ENCODE measurements around the gene ABL1.

Gene ABL1

GRCh38 chr9:130870491-130871381, 35.7 kb downstream of the ABL1 start (continued):
- TF ChIP-seq ZSCAN5A (tag by site-specific recombination; IDR thresholded peaks at IDR 0.05) (no peak), KLF1 (tag by site-specific recombination; IDR thresholded peaks at IDR 0.05) (no peak), ZBTB17 (tag by site-specific recombination; IDR thresholded peaks at IDR 0.05) (no peak), ZNF777 (tag by site-specific recombination; IDR thresholded peaks at IDR 0.05; ENCODE audit: borderline replicate concordance) (no peak), ZNF184 (tag by site-specific recombination; IDR thresholded peaks at IDR 0.05) (no peak)
- TF ChIP-seq, protein P1, sequence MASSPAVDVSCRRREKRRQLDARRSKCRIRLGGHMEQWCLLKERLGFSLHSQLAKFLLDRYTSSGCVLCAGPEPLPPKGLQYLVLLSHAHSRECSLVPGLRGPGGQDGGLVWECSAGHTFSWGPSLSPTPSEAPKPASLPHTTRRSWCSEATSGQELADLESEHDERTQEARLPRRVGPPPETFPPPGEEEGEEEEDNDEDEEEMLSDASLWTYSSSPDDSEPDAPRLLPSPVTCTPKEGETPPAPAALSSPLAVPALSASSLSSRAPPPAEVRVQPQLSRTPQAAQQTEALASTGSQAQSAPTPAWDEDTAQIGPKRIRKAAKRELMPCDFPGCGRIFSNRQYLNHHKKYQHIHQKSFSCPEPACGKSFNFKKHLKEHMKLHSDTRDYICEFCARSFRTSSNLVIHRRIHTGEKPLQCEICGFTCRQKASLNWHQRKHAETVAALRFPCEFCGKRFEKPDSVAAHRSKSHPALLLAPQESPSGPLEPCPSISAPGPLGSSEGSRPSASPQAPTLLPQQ (tag by site-specific recombination; IDR thresholded peaks at IDR 0.05) = no peak
- TF ChIP-seq, protein P2, sequence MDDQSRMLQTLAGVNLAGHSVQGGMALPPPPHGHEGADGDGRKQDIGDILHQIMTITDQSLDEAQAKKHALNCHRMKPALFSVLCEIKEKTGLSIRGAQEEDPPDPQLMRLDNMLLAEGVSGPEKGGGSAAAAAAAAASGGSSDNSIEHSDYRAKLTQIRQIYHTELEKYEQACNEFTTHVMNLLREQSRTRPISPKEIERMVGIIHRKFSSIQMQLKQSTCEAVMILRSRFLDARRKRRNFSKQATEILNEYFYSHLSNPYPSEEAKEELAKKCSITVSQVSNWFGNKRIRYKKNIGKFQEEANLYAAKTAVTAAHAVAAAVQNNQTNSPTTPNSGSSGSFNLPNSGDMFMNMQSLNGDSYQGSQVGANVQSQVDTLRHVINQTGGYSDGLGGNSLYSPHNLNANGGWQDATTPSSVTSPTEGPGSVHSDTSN (CRISPR knock-in tag; IDR thresholded peaks at IDR 0.05) = no peak

DNA sequence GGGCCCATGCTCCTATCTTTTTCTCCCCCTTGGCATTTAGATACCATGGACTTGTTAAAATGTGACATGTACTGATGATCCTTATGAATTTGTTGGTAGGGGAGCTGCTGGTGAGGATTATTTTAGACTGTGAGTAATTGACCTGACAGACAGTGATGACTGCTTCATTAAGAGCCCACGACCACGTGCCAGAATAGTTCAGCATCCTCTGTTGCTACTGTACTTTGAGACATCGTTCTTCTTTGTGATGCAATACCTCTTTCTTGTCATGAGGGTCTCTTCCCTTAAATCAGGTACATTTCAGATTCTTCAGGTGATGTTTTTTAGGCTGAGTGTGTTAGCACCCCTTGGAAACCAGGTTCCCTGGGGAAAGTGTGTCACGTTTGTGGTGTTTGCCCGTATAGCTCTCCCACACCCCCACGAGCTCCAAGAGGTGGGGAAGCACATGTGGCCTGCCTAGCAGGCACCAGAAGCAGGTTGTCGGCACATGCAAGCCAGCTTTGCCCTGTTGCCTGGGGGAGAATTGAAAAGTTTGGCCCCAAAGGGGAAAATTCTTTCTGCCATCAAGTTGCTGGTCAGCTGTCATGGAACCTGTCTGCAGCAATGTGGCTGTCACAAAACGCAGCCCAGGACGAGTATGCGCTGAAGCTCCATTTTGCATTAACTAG, 36.5 kb downstream of the ABL1 start:
- no peaks in the 10 kb centered on the region for H3K9me3 ChIP-seq (ENCODE audit: control insufficient read depth, insufficient read depth, low read depth, low read length)
- H3K4me1 ChIP-seq (ENCODE audit: control insufficient read depth, insufficient read depth, low read length) = no peaks in the 10 kb centered on the region
- ChIA-PET CTCF (interaction anchor here (0.5 to 12.4 kb wide), 9 partner anchors 8 to 480 kb away, joined by 3 to 400 read pairs (median 5); no protein-coding TSS in a partner anchor), POLR2A (no interaction called here)
- H3K36me3 ChIP-seq (ENCODE audit: control insufficient read depth in 2 of 2, insufficient read depth in 1 of 2, low read length in 2 of 2) = peaks cover 0 to 68% of the 10 kb centered on the region in 2 experiments; a peak in 1 of 3 replicates
- no peak overlapping the region for H3K27ac ChIP-seq (ENCODE audit: extremely low read depth, low read depth, low read length)
- no peak overlapping the region for H3K4me3 ChIP-seq (ENCODE audit: low read depth, low read length)
- no peak for TF ChIP-seq RBAK (tag by site-specific recombination; IDR thresholded peaks at IDR 0.05)
- TF ChIP-seq, protein P3, sequence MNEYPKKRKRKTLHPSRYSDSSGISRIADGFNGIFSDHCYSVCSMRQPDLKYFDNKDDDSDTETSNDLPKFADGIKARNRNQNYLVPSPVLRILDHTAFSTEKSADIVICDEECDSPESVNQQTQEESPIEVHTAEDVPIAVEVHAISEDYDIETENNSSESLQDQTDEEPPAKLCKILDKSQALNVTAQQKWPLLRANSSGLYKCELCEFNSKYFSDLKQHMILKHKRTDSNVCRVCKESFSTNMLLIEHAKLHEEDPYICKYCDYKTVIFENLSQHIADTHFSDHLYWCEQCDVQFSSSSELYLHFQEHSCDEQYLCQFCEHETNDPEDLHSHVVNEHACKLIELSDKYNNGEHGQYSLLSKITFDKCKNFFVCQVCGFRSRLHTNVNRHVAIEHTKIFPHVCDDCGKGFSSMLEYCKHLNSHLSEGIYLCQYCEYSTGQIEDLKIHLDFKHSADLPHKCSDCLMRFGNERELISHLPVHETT (tag by site-specific recombination; IDR thresholded peaks at IDR 0.05) = no peak
- no peak for TF ChIP-seq ZNF571 (tag by site-specific recombination; IDR thresholded peaks at IDR 0.05)
- TF ChIP-seq ZBTB20 (tag by site-specific recombination; IDR thresholded peaks at IDR 0.05) = no peak
- TF ChIP-seq ZNF791 (tag by site-specific recombination; IDR thresholded peaks at IDR 0.05) = no peak
- no peak for TF ChIP-seq EGR2 (tag by site-specific recombination; IDR thresholded peaks at IDR 0.05; ENCODE audit: low read depth)
- no peak for TF ChIP-seq ZNF76 (tag by site-specific recombination; IDR thresholded peaks at IDR 0.05; ENCODE audit: borderline replicate concordance, low read depth)
- no peak for TF ChIP-seq TRIM28 (IDR thresholded peaks at IDR 0.05; ENCODE audit: borderline replicate concordance, low read length)
- no peak for TF ChIP-seq PRDM2 (tag by site-specific recombination; IDR thresholded peaks at IDR 0.05; ENCODE audit: borderline replicate concordance)
- TF ChIP-seq ZNF324 (tag by site-specific recombination; IDR thresholded peaks at IDR 0.05) = no peak
- no peak for TF ChIP-seq ZNF707 (tag by site-specific recombination; IDR thresholded peaks at IDR 0.05)
- TF ChIP-seq ZNF26 (tag by site-specific recombination; IDR thresholded peaks at IDR 0.05) = no peak
- TF ChIP-seq ZNF658 (tag by site-specific recombination; IDR thresholded peaks at IDR 0.05) = no peak
- no peak for TF ChIP-seq ZFP41 (tag by site-specific recombination; IDR thresholded peaks at IDR 0.05; ENCODE audit: borderline replicate concordance)
- no peak for TF ChIP-seq ZNF23 (tag by site-specific recombination; IDR thresholded peaks at IDR 0.05; ENCODE audit: borderline replicate concordance)
- TF ChIP-seq ZBTB17 (tag by site-specific recombination; IDR thresholded peaks at IDR 0.05) = no peak

Measured in HEK293 (cell line).